D721Med (cell line): ENCODE data around the gene TSTD2.

Experiments
- DNase-seq: peaks from one replicate; pipeline ENCODE4 v3.0.0; 2011; ENCODE audit warnings: low spot score; ENCODE audit not compliant: insufficient read length
- FAIRE-seq: peaks from 2 replicates; lab custom pipeline; 2011; peaks lifted over from hg19 to GRCh38; lab: Jason Lieb, UNC
- TF ChIP-seq, protein P1 (sequence below): IDR thresholded peaks from 2 replicates; pipeline ENCODE4 v1.5.1; 2012; ENCODE audit warnings: mild to moderate bottlenecking, control low read depth; ENCODE audit not compliant: insufficient read depth; ENCODE audit errors: missing control alignments

TSTD2 gene

DNA sequence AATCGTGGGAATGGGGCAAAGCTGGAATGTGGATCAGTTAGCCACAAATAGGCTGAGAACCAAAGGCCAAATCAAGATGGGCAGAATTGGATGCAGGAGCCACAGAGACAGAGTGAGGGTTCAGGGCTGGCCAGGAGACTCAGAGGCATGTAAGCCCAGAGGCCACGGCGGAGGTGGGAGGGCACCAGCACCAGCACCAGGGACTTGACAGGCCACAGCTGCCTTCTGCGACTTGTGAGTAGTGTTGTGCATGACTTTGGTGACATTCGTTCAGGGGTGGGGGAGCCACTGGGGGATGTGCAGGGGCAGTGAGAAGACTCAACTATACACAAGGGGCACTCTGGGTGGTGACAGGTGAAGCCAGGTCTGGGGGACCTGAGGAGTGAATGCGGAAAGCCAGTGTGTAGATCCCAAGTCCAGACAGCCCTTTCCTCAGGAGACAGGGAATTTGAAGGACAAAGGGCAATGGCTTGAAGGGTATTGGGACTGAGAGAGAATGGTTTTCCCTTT is 78.5 kb downstream of the TSTD2 start:
- TF ChIP-seq, protein P1, sequence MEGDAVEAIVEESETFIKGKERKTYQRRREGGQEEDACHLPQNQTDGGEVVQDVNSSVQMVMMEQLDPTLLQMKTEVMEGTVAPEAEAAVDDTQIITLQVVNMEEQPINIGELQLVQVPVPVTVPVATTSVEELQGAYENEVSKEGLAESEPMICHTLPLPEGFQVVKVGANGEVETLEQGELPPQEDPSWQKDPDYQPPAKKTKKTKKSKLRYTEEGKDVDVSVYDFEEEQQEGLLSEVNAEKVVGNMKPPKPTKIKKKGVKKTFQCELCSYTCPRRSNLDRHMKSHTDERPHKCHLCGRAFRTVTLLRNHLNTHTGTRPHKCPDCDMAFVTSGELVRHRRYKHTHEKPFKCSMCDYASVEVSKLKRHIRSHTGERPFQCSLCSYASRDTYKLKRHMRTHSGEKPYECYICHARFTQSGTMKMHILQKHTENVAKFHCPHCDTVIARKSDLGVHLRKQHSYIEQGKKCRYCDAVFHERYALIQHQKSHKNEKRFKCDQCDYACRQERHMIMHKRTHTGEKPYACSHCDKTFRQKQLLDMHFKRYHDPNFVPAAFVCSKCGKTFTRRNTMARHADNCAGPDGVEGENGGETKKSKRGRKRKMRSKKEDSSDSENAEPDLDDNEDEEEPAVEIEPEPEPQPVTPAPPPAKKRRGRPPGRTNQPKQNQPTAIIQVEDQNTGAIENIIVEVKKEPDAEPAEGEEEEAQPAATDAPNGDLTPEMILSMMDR = no peak
- no peak for FAIRE-seq
- no peak for DNase-seq

DNA sequence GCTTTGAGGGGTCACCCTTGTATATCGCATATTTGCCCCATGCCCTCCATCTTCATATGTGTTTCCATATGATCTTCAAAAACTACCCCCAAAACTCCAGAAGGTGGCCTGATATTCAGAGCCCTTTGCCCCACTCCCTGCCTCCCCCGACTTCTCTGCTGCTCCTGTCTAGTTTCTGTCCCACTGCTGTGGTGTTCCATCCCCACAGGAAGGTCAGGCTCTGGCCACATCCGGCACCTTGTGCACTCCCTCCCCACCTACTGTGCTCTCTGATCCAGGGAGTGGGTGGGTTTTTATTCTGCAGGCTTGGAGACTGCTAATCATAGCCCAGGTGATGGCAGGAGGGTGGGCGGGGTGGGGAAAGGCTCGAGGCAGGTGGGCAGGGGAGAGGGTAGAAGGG is 79.3 kb downstream of the TSTD2 start:
- TF ChIP-seq, protein P1 = no peak
- DNase-seq (no peak), FAIRE-seq (no peak)

DNA sequence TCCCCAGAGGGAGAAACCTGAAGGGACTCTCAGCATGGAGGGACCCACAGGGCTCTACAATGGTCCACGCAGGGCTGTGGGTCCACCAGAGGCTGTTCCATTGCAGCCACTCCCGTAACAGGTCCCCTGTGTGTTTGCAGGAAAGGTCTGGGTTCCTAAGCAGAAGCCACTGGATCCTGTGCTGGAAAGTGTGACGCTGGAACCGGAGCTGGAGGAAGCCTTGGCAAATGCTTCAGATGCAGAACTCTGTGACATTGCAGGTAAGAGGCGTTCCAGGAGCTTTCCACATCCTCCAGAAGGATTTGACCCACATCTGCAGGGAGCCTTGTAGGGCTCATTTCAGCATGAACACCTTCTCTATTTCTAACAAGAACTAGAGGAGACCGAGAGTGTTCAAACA is 80.0 kb downstream of the TSTD2 start:
- FAIRE-seq (no peak), DNase-seq (no peak)
- TF ChIP-seq, protein P1 = no peak

DNA sequence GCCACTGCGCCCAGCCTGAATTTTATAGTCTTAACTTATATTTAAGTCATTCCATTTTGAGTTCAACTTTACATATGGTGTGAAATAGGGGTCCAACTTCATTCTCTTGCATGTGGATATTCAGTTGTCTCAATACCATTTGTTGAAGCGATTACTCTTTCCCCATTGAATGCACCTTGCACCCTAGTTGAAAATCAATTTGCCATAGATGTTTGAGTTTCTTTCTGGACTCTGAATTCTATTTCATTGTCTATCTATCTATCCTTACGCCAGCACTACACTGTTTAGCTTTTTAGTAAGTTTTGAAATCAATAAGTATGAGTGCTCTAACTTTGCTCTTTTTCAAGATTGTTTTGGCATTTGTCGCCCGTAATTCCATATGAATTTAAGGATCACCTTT is 81.9 kb downstream of the TSTD2 start:
- DNase-seq = no peak
- TF ChIP-seq, protein P1 = no peak
- FAIRE-seq = no peak

DNA sequence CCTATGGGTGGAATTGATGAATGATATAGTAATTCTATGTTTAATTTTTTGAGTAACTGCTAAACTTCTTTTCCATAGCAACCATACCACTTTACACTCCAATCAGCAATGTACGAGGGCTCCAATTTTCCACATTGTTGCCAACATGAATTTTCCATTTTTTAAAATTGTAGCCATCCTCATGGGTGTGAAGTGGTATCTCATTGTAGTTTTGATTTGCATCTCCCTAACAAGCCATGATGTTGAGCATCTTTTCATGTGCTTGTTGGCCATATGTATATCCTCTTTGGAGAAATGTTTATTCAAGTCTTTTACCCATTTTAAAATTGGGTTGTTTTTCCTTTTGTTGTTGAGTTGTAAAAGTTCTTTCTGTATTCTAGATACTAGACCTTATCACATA is 82.8 kb downstream of the TSTD2 start:
- DNase-seq (no peak), FAIRE-seq (no peak)
- TF ChIP-seq, protein P1 = no peak
